ENCODE data around the gene RPS3.

Gene RPS3

GRCh38 chr11:75441804-75442132 lies 42.5 kb downstream of the RPS3 start:
- Histone ChIP-seq H2BK5ac (ENCODE audit: low read depth, low read length, poor library complexity, severe bottlenecking) (no peak overlapping the region), H2AK5ac (ENCODE audit: low read length, severe bottlenecking) (no peak overlapping the region), H3K23ac (ENCODE audit: low read length in 2 of 2) (no peak overlapping the region), H3K9ac (ENCODE audit: low read length) (no peak overlapping the region), H3K4me1 (ENCODE audit: control insufficient read depth, insufficient read depth, low read depth, low read length) (peaks cover 9% of the 10 kb centered on the region), H3K79me1 (replicated peaks; ENCODE audit: low read length, poor library complexity, severe bottlenecking) (no peaks in the 10 kb centered on the region), H2BK15ac (ENCODE audit: low read depth, poor library complexity, severe bottlenecking) (no peak overlapping the region), H3K27me3 (ENCODE audit: control insufficient read depth in 1 of 2, insufficient read depth in 1 of 2, low read length in 2 of 2) (peaks cover 11 to 19% of the 10 kb centered on the region in 2 experiments), H3K36me3 (ENCODE audit: control insufficient read depth in 1 of 2, insufficient read depth in 2 of 2, low read depth in 1 of 2, low read length in 2 of 2) (peaks cover 0 to 2% of the 10 kb centered on the region in 2 experiments), H3K4me3 (ENCODE audit: insufficient read depth in 1 of 2, low read depth in 1 of 2, low read length in 2 of 2) (no peak overlapping the region), H2AFZ (ENCODE audit: low read depth, low read length) (no peak overlapping the region), H3K18ac (ENCODE audit: low read depth in 1 of 2, low read length in 2 of 2) (no peak overlapping the region), H2BK120ac (ENCODE audit: low read depth, low read length) (no peak overlapping the region), H3K4me2 (ENCODE audit: low read length, poor library complexity, severe bottlenecking) (no peak overlapping the region), H3K14ac (ENCODE audit: low read length in 2 of 2) (peak overlapping the region in 1 of 2 experiments; percentile 50), H3K27ac (ENCODE audit: low read length, poor library complexity, severe bottlenecking) (no peak overlapping the region), H3K4ac (ENCODE audit: low read depth in 1 of 2, low read length in 2 of 2) (no peak overlapping the region), H3K9me3 (ENCODE audit: control insufficient read depth, low read length) (no peaks in the 10 kb centered on the region), H2BK12ac (ENCODE audit: low read length in 2 of 2) (no peak overlapping the region), H4K91ac (ENCODE audit: low read length) (no peak overlapping the region), H4K8ac (ENCODE audit: low read length) (no peak overlapping the region)
- DNase-seq = no peak
- WGBS = 64% methylated on average over 7 of the region's 7 CpGs

- H3K27ac ChIP-seq (ENCODE audit: low read length, poor library complexity, severe bottlenecking) = no peak overlapping the region
- no peak for DNase-seq
- H3K9ac ChIP-seq (ENCODE audit: low read length) = no peak overlapping the region
- H2BK120ac ChIP-seq (ENCODE audit: low read depth, low read length) = no peak overlapping the region
- no peak overlapping the region for H3K4ac ChIP-seq (ENCODE audit: low read depth in 1 of 2, low read length in 2 of 2)
- WGBS = 86% methylated on average over 14 of the region's 15 CpGs
- H3K9me3 ChIP-seq (ENCODE audit: control insufficient read depth, low read length) = no peaks in the 10 kb centered on the region
- H3K14ac ChIP-seq (ENCODE audit: low read length in 2 of 2) = no peak overlapping the region
- peaks cover 9% of the 10 kb centered on the region for H3K4me1 ChIP-seq (ENCODE audit: control insufficient read depth, insufficient read depth, low read depth, low read length)
- H2BK12ac ChIP-seq (ENCODE audit: low read length in 2 of 2) = no peak overlapping the region
- no peak overlapping the region for H4K91ac ChIP-seq (ENCODE audit: low read length)
- no peak overlapping the region for H3K4me3 ChIP-seq (ENCODE audit: insufficient read depth in 1 of 2, low read depth in 1 of 2, low read length in 2 of 2)
- H2AK5ac ChIP-seq (ENCODE audit: low read length, severe bottlenecking) = no peak overlapping the region
- H2BK15ac ChIP-seq (ENCODE audit: low read depth, poor library complexity, severe bottlenecking) = no peak overlapping the region
- no peak overlapping the region for H3K4me2 ChIP-seq (ENCODE audit: low read length, poor library complexity, severe bottlenecking)
- H4K8ac ChIP-seq (ENCODE audit: low read length) = no peak overlapping the region
- no peak overlapping the region for H3K18ac ChIP-seq (ENCODE audit: low read depth in 1 of 2, low read length in 2 of 2)
- peaks cover 0 to 2% of the 10 kb centered on the region in 2 experiments for H3K36me3 ChIP-seq (ENCODE audit: control insufficient read depth in 1 of 2, insufficient read depth in 2 of 2, low read depth in 1 of 2, low read length in 2 of 2)
- H3K27me3 ChIP-seq (ENCODE audit: control insufficient read depth in 1 of 2, insufficient read depth in 1 of 2, low read length in 2 of 2) = peaks cover 11 to 19% of the 10 kb centered on the region in 2 experiments
- no peak overlapping the region for H3K23ac ChIP-seq (ENCODE audit: low read length in 2 of 2)
- H2AFZ ChIP-seq (ENCODE audit: low read depth, low read length) = no peak overlapping the region
- H2BK5ac ChIP-seq (ENCODE audit: low read depth, low read length, poor library complexity, severe bottlenecking) = no peak overlapping the region
- H3K79me1 ChIP-seq (replicated peaks; ENCODE audit: low read length, poor library complexity, severe bottlenecking) = no peaks in the 10 kb centered on the region
These were observed 43.0 kb downstream of the RPS3 start for GRCh38 chr11:75442161-75442885.

GRCh38 chr11:75443043-75443442 lies 43.7 kb downstream of the RPS3 start:
- no peak overlapping the region for H3K23ac ChIP-seq (ENCODE audit: low read length in 2 of 2)
- H4K91ac ChIP-seq (ENCODE audit: low read length) = no peak overlapping the region
- H2AFZ ChIP-seq (ENCODE audit: low read depth, low read length) = no peak overlapping the region
- no peak overlapping the region for H3K18ac ChIP-seq (ENCODE audit: low read depth in 1 of 2, low read length in 2 of 2)
- no peak overlapping the region for H2BK5ac ChIP-seq (ENCODE audit: low read depth, low read length, poor library complexity, severe bottlenecking)
- DNase-seq = no peak
- peaks cover 6% of the 10 kb centered on the region for H3K4me1 ChIP-seq (ENCODE audit: control insufficient read depth, insufficient read depth, low read depth, low read length)
- H3K27ac ChIP-seq (ENCODE audit: low read length, poor library complexity, severe bottlenecking) = no peak overlapping the region
- H2AK5ac ChIP-seq (ENCODE audit: low read length, severe bottlenecking) = no peak overlapping the region
- H2BK12ac ChIP-seq (ENCODE audit: low read length in 2 of 2) = no peak overlapping the region
- no peak overlapping the region for H2BK15ac ChIP-seq (ENCODE audit: low read depth, poor library complexity, severe bottlenecking)
- H3K36me3 ChIP-seq (ENCODE audit: control insufficient read depth in 1 of 2, insufficient read depth in 2 of 2, low read depth in 1 of 2, low read length in 2 of 2) = peaks cover 0 to 2% of the 10 kb centered on the region in 2 experiments
- H3K79me1 ChIP-seq (replicated peaks; ENCODE audit: low read length, poor library complexity, severe bottlenecking) = no peaks in the 10 kb centered on the region
- H3K4ac ChIP-seq (ENCODE audit: low read depth in 1 of 2, low read length in 2 of 2) = no peak overlapping the region
- H3K14ac ChIP-seq (ENCODE audit: low read length in 2 of 2) = no peak overlapping the region
- no peak overlapping the region for H3K9ac ChIP-seq (ENCODE audit: low read length)
- 81% methylated on average over 12 of the region's 12 CpGs for WGBS
- no peak overlapping the region for H2BK120ac ChIP-seq (ENCODE audit: low read depth, low read length)
- H3K27me3 ChIP-seq (ENCODE audit: control insufficient read depth in 1 of 2, insufficient read depth in 1 of 2, low read length in 2 of 2) = peaks cover 11 to 19% of the 10 kb centered on the region in 2 experiments
- no peak overlapping the region for H4K8ac ChIP-seq (ENCODE audit: low read length)
- H3K9me3 ChIP-seq (ENCODE audit: control insufficient read depth, low read length) = no peaks in the 10 kb centered on the region
- H3K4me3 ChIP-seq (ENCODE audit: insufficient read depth in 1 of 2, low read depth in 1 of 2, low read length in 2 of 2) = no peak overlapping the region
- no peak overlapping the region for H3K4me2 ChIP-seq (ENCODE audit: low read length, poor library complexity, severe bottlenecking)

GRCh38 chr11:75445315-75445953 lies 46.1 kb downstream of the RPS3 start:
- Histone ChIP-seq H3K79me1 (replicated peaks; ENCODE audit: low read length, poor library complexity, severe bottlenecking) (no peaks in the 10 kb centered on the region), H3K4me3 (ENCODE audit: insufficient read depth in 1 of 2, low read depth in 1 of 2, low read length in 2 of 2) (no peak overlapping the region), H3K4me1 (ENCODE audit: control insufficient read depth, insufficient read depth, low read depth, low read length) (peaks cover 4% of the 10 kb centered on the region), H3K23ac (ENCODE audit: low read length in 2 of 2) (no peak overlapping the region), H3K18ac (ENCODE audit: low read depth in 1 of 2, low read length in 2 of 2) (no peak overlapping the region), H2BK120ac (ENCODE audit: low read depth, low read length) (no peak overlapping the region), H3K4ac (ENCODE audit: low read depth in 1 of 2, low read length in 2 of 2) (no peak overlapping the region), H2AK5ac (ENCODE audit: low read length, severe bottlenecking) (no peak overlapping the region), H3K27me3 (ENCODE audit: control insufficient read depth in 1 of 2, insufficient read depth in 1 of 2, low read length in 2 of 2) (peaks cover 16 to 25% of the 10 kb centered on the region in 2 experiments), H3K4me2 (ENCODE audit: low read length, poor library complexity, severe bottlenecking) (no peak overlapping the region), H2BK5ac (ENCODE audit: low read depth, low read length, poor library complexity, severe bottlenecking) (no peak overlapping the region), H2AFZ (ENCODE audit: low read depth, low read length) (no peak overlapping the region), H2BK15ac (ENCODE audit: low read depth, poor library complexity, severe bottlenecking) (no peak overlapping the region), H3K27ac (ENCODE audit: low read length, poor library complexity, severe bottlenecking) (no peak overlapping the region), H3K9ac (ENCODE audit: low read length) (no peak overlapping the region), H3K14ac (ENCODE audit: low read length in 2 of 2) (no peak overlapping the region), H4K91ac (ENCODE audit: low read length) (no peak overlapping the region), H2BK12ac (ENCODE audit: low read length in 2 of 2) (no peak overlapping the region), H3K9me3 (ENCODE audit: control insufficient read depth, low read length) (no peaks in the 10 kb centered on the region), H4K8ac (ENCODE audit: low read length) (no peak overlapping the region), H3K36me3 (ENCODE audit: control insufficient read depth in 1 of 2, insufficient read depth in 2 of 2, low read depth in 1 of 2, low read length in 2 of 2) (peaks cover 0 to 2% of the 10 kb centered on the region in 2 experiments)
- peak; percentile 60 for DNase-seq
- WGBS = 13% methylated on average over 6 of the region's 6 CpGs

All from mesenchymal stem cell (in vitro differentiated cells and primary cell).